GM23338 (cell line): ENCODE results near the gene AP3D1. TPM values are rescaled to one million over a fixed set of nuclear protein-coding genes. Genes with fewer than 3 reads are reported as not detected.

ENCODE experiments used
- ATAC-seq: fragments of 200-7000 bp; cut with Tn5 transposase; 3 replicates; pipeline ENCODE4 v1.9.1; 2020
- DNase-seq: peaks from one replicate; pipeline ENCODE4 v3.0.0-alpha.2; 2015; ENCODE audit warnings: low spot score
- H2AFZ ChIP-seq: fragments of 200-600 bp; sonication (generic); 2 replicates; pipeline ENCODE4 v1.8.0; 2016; ENCODE audit warnings: antibody characterized with exemption, mild to moderate bottlenecking, moderate library complexity
- H3F3A ChIP-seq: fragments of 200-600 bp; sonication (generic); replicated peaks from 2 replicates; pipeline ENCODE4 v1.8.0; 2017; ENCODE audit warnings: antibody characterized with exemption, mixed run types, low read depth
- H3K27ac ChIP-seq: fragments of 200-600 bp; sonication (generic); 2 replicates; pipeline ENCODE4 v1.6.1; 2016; ENCODE audit warnings: low read depth
- H3K27me3 ChIP-seq: fragments of 200-600 bp; sonication (generic); 2 replicates; pipeline ENCODE4 v1.8.0; 2016; ENCODE audit warnings: mild to moderate bottlenecking, mixed run types, moderate library complexity; ENCODE audit not compliant: insufficient read depth
- H3K36me3 ChIP-seq: fragments of 200-600 bp; sonication (generic); 2 replicates; pipeline ENCODE4 v1.8.0; 2016; ENCODE audit warnings: mild to moderate bottlenecking; ENCODE audit not compliant: insufficient read depth
- H3K4me1 ChIP-seq: fragments of 200-600 bp; sonication (generic); 2 replicates; pipeline ENCODE4 v1.8.0; 2016; ENCODE audit warnings: mild to moderate bottlenecking, moderate library complexity; ENCODE audit not compliant: insufficient read depth
- H3K4me2 ChIP-seq: fragments of 200-600 bp; sonication (generic); 2 replicates; pipeline ENCODE4 v1.7.1; 2017; ENCODE audit warnings: mixed run types
- H3K4me3 ChIP-seq: fragments of 200-600 bp; sonication (generic); 2 replicates; pipeline ENCODE4 v1.6.1; 2016; ENCODE audit warnings: mixed run types
- H3K79me2 ChIP-seq: fragments of 200-600 bp; sonication (generic); replicated peaks from 2 replicates; pipeline ENCODE4 v1.8.0; 2017; ENCODE audit warnings: mild to moderate bottlenecking; ENCODE audit not compliant: insufficient read depth
- H3K9me2 ChIP-seq: fragments of 200-600 bp; sonication (generic); 2 replicates; pipeline ENCODE4 v1.8.0; 2017; ENCODE audit not compliant: insufficient read depth
- H4K20me1 ChIP-seq: fragments of 200-600 bp; sonication (generic); replicated peaks from 2 replicates; pipeline ENCODE4 v1.8.0; 2017; ENCODE audit warnings: mild to moderate bottlenecking; ENCODE audit not compliant: insufficient read depth
- H3K27ac Mint-ChIP-seq: 2 replicates; pipeline ENCODE4 v1.8.0; 2020; ENCODE audit warnings: inconsistent platforms, mild to moderate bottlenecking, moderate library complexity, mixed read lengths
- H3K27me3 Mint-ChIP-seq: 3 replicates; pipeline ENCODE4 v1.8.0; 2022; ENCODE audit warnings: low read depth, mild to moderate bottlenecking, moderate library complexity, mixed read lengths, inconsistent platforms; ENCODE audit not compliant: insufficient read depth, poor library complexity
- H3K36me3 Mint-ChIP-seq: 3 replicates; pipeline ENCODE4 v1.8.0; 2021; ENCODE audit warnings: low read depth, mild to moderate bottlenecking, inconsistent platforms, moderate library complexity, mixed read lengths
- H3K4me1 Mint-ChIP-seq: 3 replicates; pipeline ENCODE4 v1.8.0; 2020; ENCODE audit warnings: mild to moderate bottlenecking, inconsistent platforms, mixed read lengths
- H3K4me3 Mint-ChIP-seq: 3 replicates; pipeline ENCODE4 v1.8.0; 2021; ENCODE audit warnings: moderate library complexity, mild to moderate bottlenecking, inconsistent platforms, mixed read lengths
- H3K9me3 Mint-ChIP-seq: 3 replicates; pipeline ENCODE4 v1.8.0; 2020; ENCODE audit warnings: moderate library complexity, mild to moderate bottlenecking, inconsistent platforms, mixed read lengths
- CREB1 ChIP-seq: fragments of 250-450 bp; sonication (Bioruptor Pico); IDR thresholded peaks from 2 replicates; pipeline ENCODE4 v1.5.0; 2020; ENCODE audit warnings: low read depth, mild to moderate bottlenecking, moderate library complexity
- EZH2 ChIP-seq: fragments of 200-600 bp; sonication (generic); IDR thresholded peaks from one replicate; pipeline ENCODE4 v1.8.0; 2017; ENCODE audit warnings: antibody characterized with exemption, mild to moderate bottlenecking, low read depth; ENCODE audit not compliant: unreplicated experiment
- EZH2phosphoT487 ChIP-seq: fragments of 200-600 bp; sonication (generic); IDR thresholded peaks from one replicate; pipeline ENCODE4 v1.8.1; 2018; ENCODE audit warnings: antibody characterized with exemption; ENCODE audit not compliant: unreplicated experiment
- JUNB ChIP-seq: IDR thresholded peaks from one replicate; pipeline ENCODE4 v1.6.1; 2016; ENCODE audit warnings: antibody characterized with exemption; ENCODE audit not compliant: unreplicated experiment
- NANOG ChIP-seq: IDR thresholded peaks from 2 replicates; pipeline ENCODE4 v1.6.1; 2016; ENCODE audit warnings: antibody characterized with exemption, borderline replicate concordance
- POLR2AphosphoS5 ChIP-seq: IDR thresholded peaks from 2 replicates; pipeline ENCODE4 v1.6.1; 2016; ENCODE audit warnings: antibody characterized with exemption, low read depth
- STAT1 ChIP-seq: IDR thresholded peaks from one replicate; pipeline ENCODE4 v1.6.1; 2016; ENCODE audit warnings: antibody characterized with exemption; ENCODE audit not compliant: unreplicated experiment
- ZNF114 ChIP-seq: fragments of 250-450 bp; sonication (Bioruptor Pico); IDR thresholded peaks from 2 replicates; pipeline ENCODE4 v1.5.0; 2020; ENCODE audit warnings: mild to moderate bottlenecking, moderate library complexity
- ZNF331 ChIP-seq: fragments of 250-450 bp; sonication (Bioruptor Pico); IDR thresholded peaks from 2 replicates; pipeline ENCODE4 v1.5.0; 2020; ENCODE audit warnings: low read depth, mild to moderate bottlenecking, moderate library complexity
- polyA plus RNA-seq: library from polyadenylated mRNA; unstranded; fragments of >200 nt; fragmentation: Nextera tagmentation; extraction: Ambion mirVana; gene quantifications from 2 replicates; pipeline ENCODE4 v1.2.1, GENCODE V29; 2016
- total RNA-seq: library from RNA; depleted of rRNA; stranded (reverse); fragments of >200 nt; shearing (Covaris generic); gene quantifications from 2 replicates; pipeline ENCODE4 v1.2.3, GENCODE V29; 2014
- TF ChIP-seq, protein P1 (sequence below), 2 experiments: fragments of 200-600 bp in 1 of 2; sonication (generic) in 1 of 2; conservative IDR thresholded peaks; 2 replicates each; pipeline versions ENCODE4 v1.5.1 to v1.6.1; 2016 to 2017; ENCODE audit warnings: antibody characterized with exemption in 2 of 2, low read depth in 2 of 2, mild to moderate bottlenecking in 2 of 2, moderate library complexity in 1 of 2
- TF ChIP-seq, protein P2 (sequence below): fragments of 250-450 bp; sonication (Bioruptor Pico); IDR thresholded peaks from 2 replicates; pipeline ENCODE4 v1.5.0; 2020; ENCODE audit warnings: mild to moderate bottlenecking, moderate library complexity
- TF ChIP-seq, protein P3 (sequence below): IDR thresholded peaks from 2 replicates; pipeline ENCODE4 v1.6.1; 2016; ENCODE audit warnings: antibody characterized with exemption
- TF ChIP-seq, protein P4 (sequence below): IDR thresholded peaks from one replicate; pipeline ENCODE4 v1.6.1; 2018; ENCODE audit warnings: antibody characterized with exemption; ENCODE audit not compliant: unreplicated experiment

Gene AP3D1
- total and polyA plus RNA-seq, 2 experiments from 2014 or later: 101 to 236 TPM

DNA sequence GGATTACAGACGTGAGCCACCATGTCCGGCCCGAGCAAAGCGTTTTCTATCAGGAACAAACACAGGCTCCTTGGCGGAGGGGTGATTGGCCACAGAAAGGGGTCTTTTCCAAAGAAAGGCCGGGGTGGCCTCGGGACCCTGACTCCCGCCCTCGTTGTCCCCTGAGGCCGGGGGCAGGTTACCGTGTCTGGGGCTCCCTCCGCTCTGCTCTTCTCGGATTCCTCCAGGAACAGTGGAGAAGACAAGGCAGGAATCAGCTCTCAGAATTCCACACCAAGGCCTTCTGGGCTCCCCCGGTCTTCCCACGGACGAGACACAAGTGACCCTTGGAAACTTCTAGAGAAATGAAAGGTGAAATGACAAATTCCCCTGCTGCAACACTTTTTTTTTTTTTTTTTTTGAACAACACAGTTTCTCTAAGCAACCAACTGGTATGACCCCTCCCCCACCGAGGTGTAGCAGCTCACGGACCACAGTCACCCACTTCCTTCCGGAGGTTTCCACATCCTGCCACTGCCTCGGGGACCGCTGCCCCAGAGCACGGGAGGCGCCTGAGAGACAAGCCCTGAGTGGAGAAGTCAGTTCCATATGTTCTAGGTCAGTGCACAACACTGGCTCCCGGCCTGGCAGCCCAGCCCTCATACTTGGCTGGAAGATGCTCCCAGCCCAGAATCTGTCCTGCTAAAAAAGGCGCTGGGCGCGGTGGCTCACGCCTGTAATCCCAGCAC lies 66.2 kb downstream of the AP3D1 start:
- Histone ChIP-seq H3K27me3 (no peaks in the 10 kb centered on the region), H2AFZ (no peak overlapping the region), H3K9me2 (no peaks in the 10 kb centered on the region), H3F3A (peaks cover 3% of the 10 kb centered on the region; the same call in 1 of the 2 replicates), H3K79me2 (no peaks in the 10 kb centered on the region), H3K36me3 (no peaks in the 10 kb centered on the region), H3K4me2 (no peak overlapping the region), H3K4me1 (peaks cover 5% of the 10 kb centered on the region; the same call in 1 of the 2 replicates), H4K20me1 (no peaks in the 10 kb centered on the region), H3K4me3 (no peak overlapping the region), H3K27ac (0 out of 2 replicates have a peak overlapping the region, but pooled peaks have one; percentile 55)
- H3K4me3 Mint-ChIP-seq: no peak overlapping the region
- peaks cover 1% of the 10 kb centered on the region for H3K27me3 Mint-ChIP-seq
- H3K4me1 Mint-ChIP-seq: peaks cover 13% of the 10 kb centered on the region
- no peaks in the 10 kb centered on the region for H3K36me3 Mint-ChIP-seq
- TF ChIP-seq EZH2phosphoT487 (no peak), POLR2AphosphoS5 (no peak), JUNB (no peak), ZNF331 (CRISPR knock-in tag) (no peak), EZH2 (no peak), NANOG (no peak), ZNF114 (CRISPR knock-in tag) (no peak), CREB1 (CRISPR knock-in tag) (no peak), STAT1 (no peak)
- TF ChIP-seq, protein P1, sequence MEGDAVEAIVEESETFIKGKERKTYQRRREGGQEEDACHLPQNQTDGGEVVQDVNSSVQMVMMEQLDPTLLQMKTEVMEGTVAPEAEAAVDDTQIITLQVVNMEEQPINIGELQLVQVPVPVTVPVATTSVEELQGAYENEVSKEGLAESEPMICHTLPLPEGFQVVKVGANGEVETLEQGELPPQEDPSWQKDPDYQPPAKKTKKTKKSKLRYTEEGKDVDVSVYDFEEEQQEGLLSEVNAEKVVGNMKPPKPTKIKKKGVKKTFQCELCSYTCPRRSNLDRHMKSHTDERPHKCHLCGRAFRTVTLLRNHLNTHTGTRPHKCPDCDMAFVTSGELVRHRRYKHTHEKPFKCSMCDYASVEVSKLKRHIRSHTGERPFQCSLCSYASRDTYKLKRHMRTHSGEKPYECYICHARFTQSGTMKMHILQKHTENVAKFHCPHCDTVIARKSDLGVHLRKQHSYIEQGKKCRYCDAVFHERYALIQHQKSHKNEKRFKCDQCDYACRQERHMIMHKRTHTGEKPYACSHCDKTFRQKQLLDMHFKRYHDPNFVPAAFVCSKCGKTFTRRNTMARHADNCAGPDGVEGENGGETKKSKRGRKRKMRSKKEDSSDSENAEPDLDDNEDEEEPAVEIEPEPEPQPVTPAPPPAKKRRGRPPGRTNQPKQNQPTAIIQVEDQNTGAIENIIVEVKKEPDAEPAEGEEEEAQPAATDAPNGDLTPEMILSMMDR (conservative IDR thresholded peaks at IDR 0.05; ENCODE audit: low read depth in 2 of 2): no peak
- TF ChIP-seq, protein P2, sequence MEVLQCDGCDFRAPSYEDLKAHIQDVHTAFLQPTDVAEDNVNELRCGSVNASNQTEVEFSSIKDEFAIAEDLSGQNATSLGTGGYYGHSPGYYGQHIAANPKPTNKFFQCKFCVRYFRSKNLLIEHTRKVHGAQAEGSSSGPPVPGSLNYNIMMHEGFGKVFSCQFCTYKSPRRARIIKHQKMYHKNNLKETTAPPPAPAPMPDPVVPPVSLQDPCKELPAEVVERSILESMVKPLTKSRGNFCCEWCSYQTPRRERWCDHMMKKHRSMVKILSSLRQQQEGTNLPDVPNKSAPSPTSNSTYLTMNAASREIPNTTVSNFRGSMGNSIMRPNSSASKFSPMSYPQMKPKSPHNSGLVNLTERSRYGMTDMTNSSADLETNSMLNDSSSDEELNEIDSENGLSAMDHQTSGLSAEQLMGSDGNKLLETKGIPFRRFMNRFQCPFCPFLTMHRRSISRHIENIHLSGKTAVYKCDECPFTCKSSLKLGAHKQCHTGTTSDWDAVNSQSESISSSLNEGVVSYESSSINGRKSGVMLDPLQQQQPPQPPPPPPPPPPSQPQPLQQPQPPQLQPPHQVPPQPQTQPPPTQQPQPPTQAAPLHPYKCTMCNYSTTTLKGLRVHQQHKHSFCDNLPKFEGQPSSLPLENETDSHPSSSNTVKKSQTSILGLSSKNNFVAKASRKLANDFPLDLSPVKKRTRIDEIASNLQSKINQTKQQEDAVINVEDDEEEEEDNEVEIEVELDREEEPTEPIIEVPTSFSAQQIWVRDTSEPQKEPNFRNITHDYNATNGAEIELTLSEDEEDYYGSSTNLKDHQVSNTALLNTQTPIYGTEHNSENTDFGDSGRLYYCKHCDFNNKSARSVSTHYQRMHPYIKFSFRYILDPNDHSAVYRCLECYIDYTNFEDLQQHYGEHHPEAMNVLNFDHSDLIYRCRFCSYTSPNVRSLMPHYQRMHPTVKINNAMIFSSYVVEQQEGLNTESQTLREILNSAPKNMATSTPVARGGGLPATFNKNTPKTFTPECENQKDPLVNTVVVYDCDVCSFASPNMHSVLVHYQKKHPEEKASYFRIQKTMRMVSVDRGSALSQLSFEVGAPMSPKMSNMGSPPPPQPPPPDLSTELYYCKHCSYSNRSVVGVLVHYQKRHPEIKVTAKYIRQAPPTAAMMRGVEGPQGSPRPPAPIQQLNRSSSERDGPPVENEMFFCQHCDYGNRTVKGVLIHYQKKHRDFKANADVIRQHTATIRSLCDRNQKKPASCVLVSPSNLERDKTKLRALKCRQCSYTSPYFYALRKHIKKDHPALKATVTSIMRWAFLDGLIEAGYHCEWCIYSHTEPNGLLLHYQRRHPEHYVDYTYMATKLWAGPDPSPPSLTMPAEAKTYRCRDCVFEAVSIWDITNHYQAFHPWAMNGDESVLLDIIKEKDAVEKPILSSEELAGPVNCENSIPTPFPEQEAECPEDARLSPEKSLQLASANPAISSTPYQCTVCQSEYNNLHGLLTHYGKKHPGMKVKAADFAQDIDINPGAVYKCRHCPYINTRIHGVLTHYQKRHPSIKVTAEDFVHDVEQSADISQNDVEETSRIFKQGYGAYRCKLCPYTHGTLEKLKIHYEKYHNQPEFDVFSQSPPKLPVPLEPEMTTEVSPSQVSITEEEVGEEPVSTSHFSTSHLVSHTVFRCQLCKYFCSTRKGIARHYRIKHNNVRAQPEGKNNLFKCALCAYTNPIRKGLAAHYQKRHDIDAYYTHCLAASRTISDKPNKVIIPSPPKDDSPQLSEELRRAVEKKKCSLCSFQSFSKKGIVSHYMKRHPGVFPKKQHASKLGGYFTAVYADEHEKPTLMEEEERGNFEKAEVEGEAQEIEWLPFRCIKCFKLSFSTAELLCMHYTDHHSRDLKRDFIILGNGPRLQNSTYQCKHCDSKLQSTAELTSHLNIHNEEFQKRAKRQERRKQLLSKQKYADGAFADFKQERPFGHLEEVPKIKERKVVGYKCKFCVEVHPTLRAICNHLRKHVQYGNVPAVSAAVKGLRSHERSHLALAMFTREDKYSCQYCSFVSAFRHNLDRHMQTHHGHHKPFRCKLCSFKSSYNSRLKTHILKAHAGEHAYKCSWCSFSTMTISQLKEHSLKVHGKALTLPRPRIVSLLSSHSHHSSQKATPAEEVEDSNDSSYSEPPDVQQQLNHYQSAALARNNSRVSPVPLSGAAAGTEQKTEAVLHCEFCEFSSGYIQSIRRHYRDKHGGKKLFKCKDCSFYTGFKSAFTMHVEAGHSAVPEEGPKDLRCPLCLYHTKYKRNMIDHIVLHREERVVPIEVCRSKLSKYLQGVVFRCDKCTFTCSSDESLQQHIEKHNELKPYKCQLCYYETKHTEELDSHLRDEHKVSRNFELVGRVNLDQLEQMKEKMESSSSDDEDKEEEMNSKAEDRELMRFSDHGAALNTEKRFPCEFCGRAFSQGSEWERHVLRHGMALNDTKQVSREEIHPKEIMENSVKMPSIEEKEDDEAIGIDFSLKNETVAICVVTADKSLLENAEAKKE: no peak
- TF ChIP-seq, protein P3, sequence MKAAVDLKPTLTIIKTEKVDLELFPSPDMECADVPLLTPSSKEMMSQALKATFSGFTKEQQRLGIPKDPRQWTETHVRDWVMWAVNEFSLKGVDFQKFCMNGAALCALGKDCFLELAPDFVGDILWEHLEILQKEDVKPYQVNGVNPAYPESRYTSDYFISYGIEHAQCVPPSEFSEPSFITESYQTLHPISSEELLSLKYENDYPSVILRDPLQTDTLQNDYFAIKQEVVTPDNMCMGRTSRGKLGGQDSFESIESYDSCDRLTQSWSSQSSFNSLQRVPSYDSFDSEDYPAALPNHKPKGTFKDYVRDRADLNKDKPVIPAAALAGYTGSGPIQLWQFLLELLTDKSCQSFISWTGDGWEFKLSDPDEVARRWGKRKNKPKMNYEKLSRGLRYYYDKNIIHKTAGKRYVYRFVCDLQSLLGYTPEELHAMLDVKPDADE: no peak
- TF ChIP-seq, protein P4, sequence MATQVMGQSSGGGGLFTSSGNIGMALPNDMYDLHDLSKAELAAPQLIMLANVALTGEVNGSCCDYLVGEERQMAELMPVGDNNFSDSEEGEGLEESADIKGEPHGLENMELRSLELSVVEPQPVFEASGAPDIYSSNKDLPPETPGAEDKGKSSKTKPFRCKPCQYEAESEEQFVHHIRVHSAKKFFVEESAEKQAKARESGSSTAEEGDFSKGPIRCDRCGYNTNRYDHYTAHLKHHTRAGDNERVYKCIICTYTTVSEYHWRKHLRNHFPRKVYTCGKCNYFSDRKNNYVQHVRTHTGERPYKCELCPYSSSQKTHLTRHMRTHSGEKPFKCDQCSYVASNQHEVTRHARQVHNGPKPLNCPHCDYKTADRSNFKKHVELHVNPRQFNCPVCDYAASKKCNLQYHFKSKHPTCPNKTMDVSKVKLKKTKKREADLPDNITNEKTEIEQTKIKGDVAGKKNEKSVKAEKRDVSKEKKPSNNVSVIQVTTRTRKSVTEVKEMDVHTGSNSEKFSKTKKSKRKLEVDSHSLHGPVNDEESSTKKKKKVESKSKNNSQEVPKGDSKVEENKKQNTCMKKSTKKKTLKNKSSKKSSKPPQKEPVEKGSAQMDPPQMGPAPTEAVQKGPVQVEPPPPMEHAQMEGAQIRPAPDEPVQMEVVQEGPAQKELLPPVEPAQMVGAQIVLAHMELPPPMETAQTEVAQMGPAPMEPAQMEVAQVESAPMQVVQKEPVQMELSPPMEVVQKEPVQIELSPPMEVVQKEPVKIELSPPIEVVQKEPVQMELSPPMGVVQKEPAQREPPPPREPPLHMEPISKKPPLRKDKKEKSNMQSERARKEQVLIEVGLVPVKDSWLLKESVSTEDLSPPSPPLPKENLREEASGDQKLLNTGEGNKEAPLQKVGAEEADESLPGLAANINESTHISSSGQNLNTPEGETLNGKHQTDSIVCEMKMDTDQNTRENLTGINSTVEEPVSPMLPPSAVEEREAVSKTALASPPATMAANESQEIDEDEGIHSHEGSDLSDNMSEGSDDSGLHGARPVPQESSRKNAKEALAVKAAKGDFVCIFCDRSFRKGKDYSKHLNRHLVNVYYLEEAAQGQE: no peak
- DNase-seq (no peak), ATAC-seq (no peak)
- H3K9me3 Mint-ChIP-seq: no peaks in the 10 kb centered on the region
- H3K27ac Mint-ChIP-seq: peak overlapping the region; percentile 62; the same call in 1 of the 2 replicates
